ENCODE results near the gene SLC6A18.

SLC6A18 gene

GRCh38 chr5:1294835-1295649 lies 69.9 kb downstream of the SLC6A18 start, which contains the start of gene TERT:
TERT (minus strand) TSS chr5:1295068; CDS start chr5:1294989, 79 bp downstream.
- peak; percentile 93 for DNase-seq

- no peak for DNase-seq
Observed at GRCh38 chr5:1295650-1296037, 70.5 kb downstream of the SLC6A18 start.
